CD4-positive, alpha-beta T cell treated with Interleukin-15 for 1 hour (primary cell): Measurements from ENCODE around the gene DLG4.

Experiments used
- DNase-seq: peaks from one replicate; pipeline ENCODE4 v3.0.0-alpha.2; 2020

Gene DLG4

DNA sequence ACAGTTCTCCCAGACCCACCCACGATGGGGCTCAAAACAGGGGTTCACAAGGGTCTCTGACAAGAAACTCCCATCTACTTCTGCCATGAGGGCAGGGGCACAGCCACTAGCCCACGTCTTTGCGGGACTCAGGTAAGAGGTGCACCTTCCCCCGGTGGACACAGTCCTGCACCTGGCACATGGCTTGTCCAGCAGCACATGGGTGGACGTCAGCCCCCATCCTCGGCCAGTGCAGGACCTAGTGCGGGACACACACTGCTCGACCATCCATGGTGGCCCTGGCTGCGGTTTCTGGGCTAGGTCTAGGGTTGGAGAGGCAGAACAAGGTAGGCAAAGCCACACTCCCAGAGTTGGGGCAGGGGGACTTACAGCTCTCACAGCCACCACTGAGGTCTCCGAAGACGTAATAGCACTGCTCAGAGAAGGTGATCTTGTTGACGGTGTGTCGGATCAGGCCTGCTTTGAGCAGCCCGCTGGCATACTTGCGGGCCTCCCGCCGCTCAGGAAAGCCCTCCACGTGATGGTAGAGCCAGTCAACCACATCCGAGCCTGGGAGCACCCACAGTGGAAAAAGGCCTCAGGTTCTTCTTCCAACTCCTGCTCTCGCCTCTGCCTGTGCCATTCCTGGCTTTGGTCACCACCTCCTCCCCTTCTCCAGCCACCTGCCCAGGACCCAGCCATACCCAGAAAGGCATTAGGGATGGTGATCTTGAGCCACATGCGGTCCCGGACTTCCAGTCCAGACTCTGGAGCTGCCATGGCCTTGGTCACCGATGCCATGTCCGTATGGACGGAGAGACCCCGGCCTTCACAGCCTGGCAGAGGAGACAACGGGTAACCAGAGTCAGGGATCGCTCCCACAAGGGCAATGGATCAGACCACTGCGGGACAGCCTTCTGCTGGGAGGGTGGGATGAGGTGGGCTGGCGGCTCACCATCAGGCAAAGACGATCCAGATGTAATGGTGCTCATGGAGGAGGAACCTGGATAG is 7.4 kb upstream of the DLG4 start:
- no peak for DNase-seq

DNA sequence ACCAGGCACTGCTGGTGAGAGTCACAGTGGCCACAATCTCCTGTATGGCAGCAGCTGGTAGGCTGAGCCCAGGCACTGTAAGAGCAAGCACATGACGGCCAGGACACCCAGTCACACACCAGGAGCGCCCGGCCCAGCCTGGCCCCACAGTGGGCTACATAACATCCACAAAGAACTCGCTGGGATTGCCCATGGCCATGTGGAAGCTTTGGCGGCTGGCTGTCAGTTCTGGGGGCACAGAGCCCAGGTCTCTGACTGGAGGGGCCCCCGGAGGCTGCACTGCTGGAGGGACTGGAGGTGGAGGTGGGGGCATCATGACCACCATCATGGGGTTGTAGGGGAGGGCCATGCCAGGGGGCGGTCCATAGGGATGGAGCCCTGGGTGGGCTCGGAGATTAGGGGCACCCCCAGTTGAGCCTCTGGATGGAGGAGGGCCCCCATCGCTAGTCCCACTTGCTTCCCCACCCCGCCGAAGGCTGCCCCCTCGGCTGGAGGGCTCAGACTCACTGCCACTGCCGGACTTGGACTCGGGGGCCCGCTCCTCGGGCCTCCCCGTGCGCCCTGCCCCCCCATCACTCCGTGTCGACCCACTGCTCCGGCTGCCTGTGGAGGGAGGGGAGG is 6.2 kb upstream of the DLG4 start:
- DNase-seq, result no peak

DNA sequence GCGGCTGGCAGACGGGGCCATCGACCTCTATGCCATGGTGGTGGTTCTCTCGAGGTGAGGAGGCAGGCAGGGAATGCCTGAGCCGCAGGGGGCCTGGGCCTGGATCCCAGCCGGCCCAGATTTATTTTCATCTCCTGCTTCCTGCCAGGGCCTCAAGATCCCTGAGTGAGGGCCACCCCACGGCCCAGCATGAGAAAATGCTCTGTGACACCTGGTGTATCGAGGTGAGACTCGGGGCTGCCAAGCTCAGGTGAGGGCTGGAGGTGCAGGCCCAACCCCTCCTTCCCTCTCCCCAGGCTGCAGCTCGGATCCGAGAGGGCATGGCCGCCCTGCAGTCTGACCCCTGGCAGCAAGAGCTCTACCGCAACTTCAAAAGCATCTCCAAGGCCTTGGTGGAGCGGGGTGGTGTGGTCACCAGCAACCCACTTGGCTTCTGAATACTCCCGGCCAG is 5.0 kb upstream of the DLG4 start:
- DNase-seq, result no peak

DNA sequence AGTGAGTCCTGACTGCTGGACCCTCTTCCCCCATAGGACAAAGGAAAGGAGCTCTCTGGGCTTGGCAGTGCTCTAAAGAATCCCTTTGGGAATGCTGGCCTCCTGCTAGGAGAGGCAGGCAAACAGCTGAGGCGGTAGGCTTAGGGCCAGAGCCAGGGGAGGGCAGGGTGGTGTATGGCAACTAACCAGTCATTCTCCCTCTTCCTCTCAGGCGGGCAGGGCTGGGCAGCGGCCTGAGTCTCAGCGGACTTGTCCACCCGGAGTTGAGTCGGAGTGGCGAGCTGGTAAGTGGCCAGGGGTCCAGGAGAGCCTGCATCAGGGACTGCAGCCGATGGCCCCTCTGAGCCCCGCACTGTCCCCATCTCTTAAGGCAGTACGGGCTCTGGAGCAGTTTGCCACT is 4.5 kb upstream of the DLG4 start:
- no peak for DNase-seq

DNA sequence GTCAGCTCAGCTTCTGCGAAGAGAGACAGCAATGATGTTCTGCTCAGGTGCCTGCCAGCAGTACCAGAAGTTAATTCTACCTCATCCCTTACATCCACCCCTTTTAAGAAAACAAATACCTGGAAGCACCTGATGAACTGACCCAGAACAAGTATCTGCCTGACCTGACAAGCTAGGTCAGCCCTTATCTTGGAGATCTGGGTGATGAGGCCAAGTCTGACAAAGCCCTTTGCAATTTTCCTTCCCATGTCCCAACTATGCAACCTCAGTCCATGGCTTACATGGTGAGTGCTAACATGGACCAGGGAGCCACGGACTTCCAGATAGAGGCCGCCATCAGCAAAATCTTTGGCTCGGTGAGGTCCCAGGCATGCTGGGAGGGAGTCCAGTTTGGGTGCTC is 3.7 kb upstream of the DLG4 start:
- no peak for DNase-seq

- no peak for DNase-seq
Measured at GRCh38 chr17:7222972-7223292, 3.3 kb upstream of the DLG4 start.

DNA sequence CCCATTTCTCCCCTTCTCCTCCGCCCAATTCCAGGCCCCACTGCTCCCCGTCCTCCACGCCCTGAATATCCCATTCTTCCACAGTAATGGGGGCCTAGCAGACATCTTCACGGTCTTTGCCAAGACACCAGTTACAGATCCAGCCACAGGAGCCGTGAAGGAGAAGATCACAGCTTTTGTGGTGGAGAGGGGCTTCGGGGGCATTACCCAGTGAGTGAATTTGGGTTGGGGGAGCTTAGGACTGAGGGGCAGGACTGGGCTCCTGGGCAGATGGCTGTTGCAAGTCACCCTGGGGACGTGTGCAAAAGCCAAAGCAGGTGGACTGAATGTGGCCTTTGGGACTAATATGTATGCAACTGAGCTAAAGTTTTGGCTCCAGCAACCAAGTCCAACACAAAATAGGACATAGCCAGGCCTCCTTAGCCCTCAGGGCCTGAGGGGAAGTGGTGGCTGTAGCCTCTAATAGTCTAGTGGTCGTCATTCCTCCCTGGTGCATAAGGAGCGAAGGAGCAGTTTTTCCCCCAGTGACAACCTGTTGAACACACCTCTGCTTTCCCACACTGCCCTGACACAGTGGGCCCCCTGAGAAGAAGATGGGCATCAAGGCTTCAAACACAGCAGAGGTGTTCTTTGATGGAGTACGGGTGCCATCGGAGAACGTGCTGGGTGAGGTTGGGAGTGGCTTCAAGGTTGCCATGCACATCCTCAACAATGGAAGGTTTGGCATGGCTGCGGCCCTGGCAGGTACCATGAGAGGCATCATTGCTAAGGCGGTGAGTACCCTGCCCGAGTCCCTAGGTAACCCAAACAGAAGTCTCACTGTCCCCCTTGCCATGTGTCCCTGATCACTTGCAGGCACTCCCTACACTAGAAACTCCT is 2.7 kb upstream of the DLG4 start:
- DNase-seq, result no peak

- no peak for DNase-seq
Measured at GRCh38 chr17:7221278-7222092, 1.8 kb upstream of the DLG4 start.

GRCh38 chr17:7220593-7221277 is 1.1 kb upstream of the DLG4 start:
- DNase-seq, result peak; percentile 71

DNA sequence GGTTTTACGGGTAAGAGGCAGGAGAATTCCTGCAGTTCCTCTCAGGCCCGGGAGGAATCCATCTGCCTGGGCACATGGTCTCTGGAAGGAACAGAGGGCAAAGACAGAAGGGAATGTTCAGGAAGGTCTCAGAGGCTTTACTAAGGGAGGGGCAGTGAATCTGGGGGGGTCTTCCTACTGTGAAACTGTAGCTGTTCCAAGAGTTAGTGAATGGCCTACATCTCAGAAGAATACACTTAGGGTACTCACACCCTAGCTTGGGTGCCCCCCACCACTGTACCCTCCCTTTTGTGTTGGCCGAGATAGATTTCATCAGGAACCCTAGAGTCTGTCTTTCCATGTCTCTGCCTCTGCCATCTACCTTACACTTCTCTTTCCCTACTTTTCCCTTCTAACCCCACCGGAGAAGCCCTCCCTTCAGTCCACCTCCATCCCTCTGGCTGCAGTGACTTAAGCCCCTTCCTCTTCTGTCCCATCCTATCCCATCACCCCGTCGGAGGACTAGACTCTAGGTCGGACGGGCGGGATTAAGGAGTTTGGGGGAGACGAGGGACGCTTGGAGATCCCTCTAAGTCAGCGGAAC is 316 bp downstream of the DLG4 start:
- DNase-seq, result no peak

- DNase-seq, result no peak
Measured at GRCh38 chr17:7218758-7219157, 878 bp downstream of the DLG4 start.

DNA sequence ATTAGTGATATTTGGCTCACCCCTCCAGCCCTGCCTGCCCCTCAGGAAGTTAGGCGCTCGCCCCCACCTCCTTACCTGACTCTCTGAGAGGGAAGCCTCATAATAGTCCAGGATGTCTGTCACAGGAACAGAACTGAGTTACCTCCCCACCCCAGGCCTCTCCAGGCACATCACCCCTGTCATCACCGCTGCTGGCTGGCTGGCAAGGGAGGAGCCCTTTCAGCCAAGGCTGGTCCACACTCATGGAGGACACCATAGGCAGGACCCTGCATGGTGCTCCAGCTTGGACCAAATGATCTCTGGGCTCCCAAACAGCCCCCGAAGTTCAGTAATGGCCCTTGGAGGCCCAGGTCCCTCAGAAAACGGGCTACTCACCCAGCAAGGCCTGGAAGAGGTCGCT is 1.5 kb downstream of the DLG4 start:
- DNase-seq, result no peak

DNA sequence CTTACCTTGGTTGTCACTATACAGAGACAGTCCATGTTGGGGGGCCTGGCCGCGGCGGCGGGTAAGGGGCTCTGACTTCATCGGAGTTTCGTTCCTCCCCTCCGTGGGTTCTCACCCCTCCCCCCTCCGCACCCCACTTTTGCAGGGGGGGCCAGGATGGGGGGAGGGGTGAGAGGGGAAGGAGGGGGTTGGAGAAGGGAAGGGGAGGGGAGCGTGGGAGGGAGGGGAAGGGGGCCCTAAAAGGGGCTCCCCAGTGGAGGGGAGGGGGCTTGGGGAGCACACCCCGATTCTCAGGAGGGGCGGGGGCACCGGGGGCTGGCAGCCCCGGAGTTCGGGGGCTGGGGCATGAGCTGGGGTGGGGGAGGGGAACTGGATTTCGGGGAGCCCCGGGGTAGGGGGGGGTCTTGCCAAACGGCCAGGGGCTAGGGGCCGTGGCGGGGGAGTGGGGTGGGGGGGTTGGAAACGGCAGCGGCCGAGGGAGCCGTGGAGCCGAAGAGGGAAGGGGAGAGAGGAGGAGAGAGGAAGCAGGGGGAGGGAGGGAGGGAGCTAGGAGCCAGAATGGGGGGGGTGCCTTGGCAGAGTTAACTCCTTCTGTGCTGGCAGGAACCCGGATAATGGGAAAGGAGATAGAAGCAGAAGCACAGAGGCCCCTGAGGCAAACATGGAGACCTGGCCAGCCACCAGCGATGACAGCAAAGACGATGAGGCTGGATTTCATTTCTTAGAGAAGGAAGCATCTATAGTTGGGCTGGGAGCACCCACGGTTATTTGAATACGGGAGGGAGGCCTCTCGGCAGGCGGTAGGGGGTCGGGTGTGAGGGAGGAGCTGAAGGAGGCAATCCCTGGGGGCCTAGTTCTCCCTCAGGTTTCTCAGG is 2.3 kb downstream of the DLG4 start:
- peak; percentile 30 for DNase-seq

DNA sequence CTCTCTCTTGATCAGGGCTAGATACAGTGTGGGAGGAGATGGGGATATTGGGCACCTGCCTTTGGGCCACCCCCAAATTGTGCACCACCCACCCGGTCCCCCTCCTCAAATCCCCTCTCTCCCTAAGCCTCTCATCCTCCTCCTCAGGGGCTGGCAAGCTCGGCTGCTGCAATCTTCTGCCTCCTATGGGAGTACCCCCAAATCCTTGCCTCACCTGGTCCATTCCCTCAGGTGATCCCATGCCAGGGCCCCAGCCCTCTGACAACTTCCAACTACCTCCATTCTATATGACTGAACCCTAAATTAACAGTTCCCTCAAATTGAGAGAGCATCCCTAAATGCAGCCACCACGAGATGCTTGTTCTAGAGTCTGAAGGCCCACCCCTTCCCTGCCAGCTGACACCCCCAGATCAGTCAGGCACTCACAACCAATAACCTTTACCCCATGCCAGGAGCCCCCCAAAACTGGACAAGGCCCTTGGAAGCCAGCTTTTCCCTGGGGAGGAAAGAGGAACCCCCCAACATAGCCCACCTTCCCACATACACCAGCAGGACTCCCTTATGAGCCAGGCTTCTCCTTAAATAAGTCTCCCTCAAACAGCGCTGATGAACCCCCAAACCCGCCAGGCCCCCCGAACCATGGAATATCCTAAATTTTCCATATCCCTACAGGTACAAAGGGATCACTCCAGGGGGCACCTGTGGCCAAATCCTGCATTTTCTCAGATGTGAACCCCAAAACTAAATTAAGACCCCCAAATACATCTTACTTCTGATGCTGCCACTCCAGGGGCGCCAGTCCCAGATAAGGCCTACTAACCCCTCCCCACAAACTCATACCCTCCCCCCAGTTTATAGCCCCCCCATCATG is 3.2 kb downstream of the DLG4 start:
- no peak for DNase-seq

DNA sequence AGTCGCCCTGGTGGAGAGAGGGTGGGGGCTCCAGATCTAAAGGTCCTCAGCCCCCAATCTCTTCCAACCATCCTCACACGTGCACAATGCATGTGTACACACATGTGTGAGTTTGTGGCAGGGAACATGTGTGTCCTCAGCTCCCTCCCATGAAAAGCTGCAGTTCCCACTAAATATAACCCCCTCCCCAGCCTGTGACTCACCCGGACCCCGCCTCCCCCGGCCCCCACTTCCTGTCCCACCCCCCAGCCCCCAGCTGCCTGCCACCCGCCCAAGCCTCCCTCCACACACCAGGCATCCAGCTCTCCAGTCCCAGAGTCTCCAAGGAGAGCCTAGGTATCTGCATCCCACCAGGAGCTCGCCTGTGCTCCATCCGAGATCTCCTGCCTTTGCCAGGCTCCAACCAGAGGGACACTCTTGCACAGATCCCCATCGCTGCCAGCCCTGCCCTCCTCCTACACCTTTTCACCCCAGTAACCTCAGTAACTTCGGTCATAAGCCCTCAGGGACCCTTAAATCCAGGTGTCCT is 3.9 kb downstream of the DLG4 start:
- no peak for DNase-seq

GRCh38 chr17:7215136-7215638 is 4.4 kb downstream of the DLG4 start:
- DNase-seq, result no peak

- DNase-seq, result peak; percentile 99
Measured at GRCh38 chr17:7214300-7215135, 5.1 kb downstream of the DLG4 start.

DNA sequence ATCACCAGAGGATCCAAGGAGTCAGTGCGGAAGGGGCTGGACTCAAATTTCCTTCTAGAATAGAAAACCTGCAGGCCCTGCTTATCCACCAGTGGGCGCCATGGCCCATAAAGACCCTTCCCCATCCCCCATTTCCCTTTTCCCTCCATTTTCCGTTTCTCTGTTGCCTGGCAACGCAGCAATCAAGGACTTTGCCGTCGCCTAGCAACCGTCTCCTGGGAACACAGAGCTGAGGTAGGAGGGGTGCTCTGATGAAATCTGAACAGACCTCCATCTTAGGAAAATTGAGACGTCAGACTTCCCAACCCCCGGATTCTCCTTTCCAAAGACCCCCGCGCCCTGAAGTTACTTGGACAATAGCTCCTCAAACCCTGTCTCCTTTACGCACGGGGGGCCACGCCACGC is 5.7 kb downstream of the DLG4 start:
- peak; percentile 91 for DNase-seq
